Measurements from ENCODE around the gene TNS4.

Gene TNS4

GRCh38 chr17:40448639-40449261, 52.7 kb downstream of the TNS4 start:
- no peak for DNase-seq
- in situ Hi-C loops (cut with MboI; ENCODE audit: low pct_unique_long_range_greater_than_20kb, low sequenced_read_pairs), result no loop called here

DNA sequence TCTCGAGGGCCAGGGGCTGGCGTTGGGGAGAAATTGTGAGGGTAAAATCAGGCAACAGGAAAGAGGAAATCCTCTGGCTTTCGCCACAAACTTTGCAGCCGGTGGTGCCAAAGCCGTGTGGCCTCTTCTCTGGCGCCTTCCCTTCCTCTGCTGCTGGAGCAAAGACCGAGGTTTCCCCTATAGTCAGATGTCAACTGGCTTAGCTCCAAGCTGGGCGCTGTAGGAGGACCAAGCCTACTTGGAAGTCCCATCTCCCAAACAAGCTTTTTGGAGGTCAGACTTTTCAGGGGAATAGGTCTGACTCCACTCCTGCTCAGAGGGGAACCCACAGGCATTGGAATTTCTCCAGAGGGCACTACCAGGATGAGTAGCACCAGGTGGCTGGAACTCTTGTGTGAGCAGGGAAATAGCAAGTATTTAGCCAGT, 53.2 kb downstream of the TNS4 start:
- in situ Hi-C loops (cut with MboI; ENCODE audit: low pct_unique_long_range_greater_than_20kb, low sequenced_read_pairs), result no loop called here
- DNase-seq, result peak; percentile 66

DNA sequence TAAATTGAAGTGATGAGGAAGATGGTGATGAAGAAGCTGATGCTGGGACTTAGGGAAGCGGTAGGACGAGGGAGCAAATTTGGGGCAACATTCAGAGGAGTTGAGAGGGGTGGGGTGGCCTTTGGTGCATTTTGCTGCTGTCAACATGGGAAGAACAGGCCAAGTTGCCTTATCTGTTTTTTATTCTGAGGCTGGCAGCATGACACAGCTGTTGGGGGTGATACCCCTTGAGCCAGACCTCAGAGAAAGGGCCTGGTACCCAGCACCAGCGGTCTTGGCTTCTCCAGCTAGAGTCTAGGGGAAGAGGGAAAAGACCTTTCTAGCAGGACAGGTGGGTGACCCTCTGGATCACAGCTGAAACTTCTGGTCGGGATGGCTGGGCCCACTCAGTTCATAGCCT, 53.6 kb downstream of the TNS4 start:
- in situ Hi-C loops (cut with MboI; ENCODE audit: low pct_unique_long_range_greater_than_20kb, low sequenced_read_pairs), result no loop called here
- DNase-seq, result no peak

DNA sequence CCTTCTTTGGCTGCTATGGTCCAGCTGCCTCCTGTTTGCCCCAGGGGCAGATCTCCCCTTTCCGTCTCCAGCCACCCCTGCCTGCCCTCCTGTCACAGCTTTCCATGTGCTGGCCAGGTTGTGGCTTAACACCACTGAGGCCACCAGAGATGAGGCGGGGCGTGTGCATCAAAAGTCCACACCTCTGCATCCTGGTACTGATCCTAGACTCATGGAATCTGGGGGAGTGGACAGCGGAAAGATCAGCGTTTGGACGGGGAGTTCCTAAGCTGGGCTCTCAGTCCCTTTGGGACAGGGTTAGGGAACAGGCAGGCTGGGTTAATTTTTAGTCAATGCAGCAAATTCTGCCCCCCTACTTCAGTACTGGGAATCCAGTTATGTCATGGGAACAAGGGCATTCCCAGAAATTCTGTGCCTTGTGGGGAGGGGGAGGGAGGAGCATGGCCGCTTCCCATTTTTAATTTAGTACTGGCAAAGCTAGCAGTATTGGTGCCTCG, 54.2 kb downstream of the TNS4 start:
- DNase-seq, result no peak
- in situ Hi-C loops (cut with MboI; ENCODE audit: low pct_unique_long_range_greater_than_20kb, low sequenced_read_pairs), result no loop called here

DNA sequence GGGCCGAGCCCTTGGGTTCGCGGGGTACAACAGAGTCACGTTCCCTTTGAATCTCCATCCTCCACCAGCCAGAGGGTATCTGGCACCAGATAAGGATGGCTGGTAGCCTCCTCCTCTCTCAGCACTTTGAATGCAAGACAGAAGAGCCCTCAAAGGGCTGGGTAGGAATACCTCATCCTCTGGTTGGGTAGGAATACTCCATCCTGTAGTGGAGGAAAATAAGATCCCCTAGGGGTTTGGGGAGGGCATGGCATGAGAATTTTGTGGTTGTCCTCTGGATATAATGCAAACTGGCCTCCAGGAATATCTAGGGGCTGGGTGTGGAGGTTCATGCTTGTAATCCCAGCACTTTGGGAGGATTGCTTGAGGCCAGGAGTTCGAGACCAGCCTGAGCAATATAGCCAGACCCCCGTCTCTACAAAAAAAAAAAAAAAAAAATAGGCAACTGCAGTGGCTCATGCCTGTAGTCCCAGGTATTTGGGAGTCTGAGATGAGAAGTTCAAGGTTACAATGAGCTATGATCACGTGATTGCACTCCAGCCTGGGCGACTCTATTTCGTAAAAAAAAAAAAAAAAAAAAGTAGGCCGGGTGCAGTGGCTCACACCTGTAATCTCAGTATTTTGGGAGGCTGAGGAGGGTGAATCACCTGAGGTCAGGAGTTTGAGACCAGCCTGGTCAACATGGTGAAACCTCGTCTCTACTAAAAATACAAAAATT, 55.5 kb downstream of the TNS4 start:
- in situ Hi-C loops (cut with MboI; ENCODE audit: low pct_unique_long_range_greater_than_20kb, low sequenced_read_pairs), result no loop called here
- no peak for DNase-seq

DNA sequence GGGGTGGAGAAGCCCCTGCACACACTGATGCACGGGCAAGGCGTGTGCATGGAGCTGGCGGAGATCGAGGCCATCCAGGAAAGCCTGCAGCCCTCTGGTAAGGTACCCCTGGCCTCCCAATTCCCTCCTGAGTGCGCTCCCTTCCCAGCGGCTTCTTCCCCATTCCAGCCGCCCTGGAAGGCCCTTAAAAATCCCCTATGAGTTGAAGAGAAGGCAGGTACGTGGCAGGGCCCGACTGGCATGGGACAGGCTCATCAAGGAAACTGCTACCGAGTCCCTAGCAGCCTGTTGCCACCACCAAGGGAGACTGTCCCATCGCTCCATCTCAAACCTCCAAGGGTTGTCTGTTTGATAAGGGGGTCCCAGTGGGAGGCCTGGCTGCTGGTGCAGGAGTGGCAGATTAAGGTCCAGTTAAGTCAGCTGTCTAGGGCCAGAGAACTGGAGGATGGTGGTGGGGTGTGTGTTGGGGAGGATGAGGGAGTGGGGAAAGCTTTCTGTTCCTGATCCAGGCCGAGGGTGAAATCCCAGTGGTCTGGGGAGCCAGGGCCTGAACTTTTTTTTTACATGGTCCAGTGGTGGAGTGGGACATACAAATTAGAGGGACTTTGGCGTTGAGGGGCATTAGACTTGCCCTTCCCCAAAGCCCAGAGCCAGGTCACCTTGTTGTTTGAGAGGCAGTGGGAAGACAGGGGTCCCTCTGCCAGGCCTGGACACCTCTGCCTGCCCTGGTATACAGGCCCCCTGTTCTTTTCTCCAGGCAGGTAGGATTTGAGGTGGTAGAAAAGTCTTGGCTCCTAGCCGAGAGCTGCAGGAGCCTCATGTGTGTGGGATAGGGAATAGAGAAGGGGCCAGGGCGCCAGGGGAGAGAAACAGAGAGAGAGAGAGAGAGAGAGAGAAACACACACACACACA, 57.2 kb downstream of the TNS4 start:
- in situ Hi-C loops (cut with MboI; ENCODE audit: low pct_unique_long_range_greater_than_20kb, low sequenced_read_pairs), result no loop called here
- no peak for DNase-seq

DNA sequence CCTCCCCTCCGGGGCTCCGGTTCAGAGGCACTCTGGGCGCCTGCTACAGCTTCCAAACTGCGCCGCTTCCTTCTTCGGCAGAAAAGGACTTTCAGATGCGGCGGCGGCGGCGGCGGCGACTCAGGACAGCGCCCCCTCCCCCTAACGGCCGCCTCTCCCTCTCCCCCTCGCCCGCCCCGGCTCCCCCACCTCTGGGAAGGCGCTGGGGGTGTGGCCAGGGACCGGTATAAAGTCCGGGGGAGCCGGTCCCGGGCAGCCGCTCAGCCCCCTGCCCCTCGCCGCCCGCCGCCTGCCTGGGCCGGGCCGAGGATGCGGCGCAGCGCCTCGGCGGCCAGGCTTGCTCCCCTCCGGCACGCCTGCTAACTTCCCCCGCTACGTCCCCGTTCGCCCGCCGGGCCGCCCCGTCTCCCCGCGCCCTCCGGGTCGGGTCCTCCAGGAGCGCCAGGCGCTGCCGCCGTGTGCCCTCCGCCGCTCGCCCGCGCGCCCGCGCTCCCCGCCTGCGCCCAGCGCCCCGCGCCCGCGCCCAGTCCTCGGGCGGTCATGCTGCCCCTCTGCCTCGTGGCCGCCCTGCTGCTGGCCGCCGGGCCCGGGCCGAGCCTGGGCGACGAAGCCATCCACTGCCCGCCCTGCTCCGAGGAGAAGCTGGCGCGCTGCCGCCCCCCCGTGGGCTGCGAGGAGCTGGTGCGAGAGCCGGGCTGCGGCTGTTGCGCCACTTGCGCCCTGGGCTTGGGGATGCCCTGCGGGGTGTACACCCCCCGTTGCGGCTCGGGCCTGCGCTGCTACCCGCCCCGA, 58.0 kb downstream of the TNS4 start, which contains the start of gene IGFBP4:
IGFBP4 (plus strand) TSS at position 255 of the 792 bp plus-strand sequence; CDS start at position 541, 286 bp downstream.
- in situ Hi-C loops (cut with MboI; ENCODE audit: low pct_unique_long_range_greater_than_20kb, low sequenced_read_pairs), result no loop called here
- peak; percentile 73 for DNase-seq

- in situ Hi-C loops (cut with MboI; ENCODE audit: low pct_unique_long_range_greater_than_20kb, low sequenced_read_pairs), result no loop called here
Measured at GRCh38 chr17:40442392-40443195, 58.8 kb downstream of the TNS4 start.

DNA sequence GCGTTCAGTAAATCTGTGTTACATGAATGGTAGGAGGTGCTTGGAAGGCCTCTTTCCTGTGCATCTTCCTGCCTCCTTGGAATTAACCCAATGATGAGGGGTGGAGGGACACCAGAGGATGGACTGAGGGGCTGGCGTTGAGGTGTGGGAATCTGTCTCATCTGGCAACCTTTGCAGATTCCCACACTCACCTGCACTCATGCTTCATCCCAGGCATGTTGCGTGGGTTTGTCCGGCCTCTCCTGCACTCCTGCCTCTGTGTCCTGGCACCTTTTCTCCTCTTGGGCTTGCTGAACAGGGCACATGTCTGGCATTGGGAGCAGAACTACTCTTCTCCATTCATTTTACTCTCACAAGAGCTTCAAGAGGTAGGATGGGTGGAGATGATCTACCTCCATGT, 61.3 kb downstream of the TNS4 start:
- no peak for DNase-seq
- in situ Hi-C loops (cut with MboI; ENCODE audit: low pct_unique_long_range_greater_than_20kb, low sequenced_read_pairs), result no loop called here

More at GRCh38 chr17:40442392-40443195, 58.8 kb downstream of the TNS4 start:
- DNase-seq, result peak; percentile 56

GRCh38 chr17:40437095-40437732, 64.2 kb downstream of the TNS4 start:
- in situ Hi-C loops (cut with MboI; ENCODE audit: low pct_unique_long_range_greater_than_20kb, low sequenced_read_pairs), result no loop called here
- peak; percentile 67 for DNase-seq

GRCh38 chr17:40436636-40437035, 64.8 kb downstream of the TNS4 start:
- in situ Hi-C loops (cut with MboI; ENCODE audit: low pct_unique_long_range_greater_than_20kb, low sequenced_read_pairs), result no loop called here
- no peak for DNase-seq

DNA sequence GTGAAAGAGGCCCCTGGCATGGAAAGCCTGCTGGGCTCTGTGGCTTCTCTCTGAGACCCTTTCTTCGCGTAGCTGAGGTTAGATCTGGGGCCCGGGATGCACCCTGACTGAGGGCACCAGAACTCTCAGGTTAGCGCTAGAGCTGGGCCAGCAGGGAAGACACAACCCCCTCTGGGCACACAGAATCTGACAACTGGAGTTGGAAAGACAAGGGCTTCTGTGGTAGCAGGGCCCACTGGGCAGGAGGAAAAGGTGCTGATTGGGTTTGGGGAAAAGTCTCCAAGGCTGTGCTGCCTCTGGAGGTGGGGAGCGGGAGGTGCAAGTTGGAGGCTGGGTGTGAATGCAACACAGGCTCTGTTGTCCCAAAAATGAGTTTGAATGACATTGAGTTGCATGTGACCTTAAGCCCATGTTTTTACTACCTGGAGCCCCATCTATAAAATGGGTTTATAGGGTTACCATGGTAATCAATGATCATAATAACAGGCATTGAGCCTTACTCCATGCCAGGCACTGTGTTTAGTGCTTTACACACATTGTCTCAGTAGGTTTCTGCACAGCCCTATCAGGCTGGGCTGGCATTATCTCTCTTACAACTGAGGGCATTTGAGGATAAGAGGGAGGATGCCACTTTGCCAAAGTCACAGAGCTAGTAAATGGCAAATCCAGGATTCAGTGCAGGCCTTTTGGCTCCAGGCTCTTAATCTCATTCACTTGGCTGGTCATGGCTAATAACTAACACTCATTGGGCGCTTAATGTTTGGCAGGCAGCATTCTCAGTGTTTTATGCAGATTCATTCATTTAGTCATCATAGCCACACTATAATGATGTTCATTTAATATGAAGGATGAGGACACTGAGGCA, 67.6 kb downstream of the TNS4 start:
- in situ Hi-C loops (cut with MboI; ENCODE audit: low pct_unique_long_range_greater_than_20kb, low sequenced_read_pairs), result no loop called here
- peak; percentile 39 for DNase-seq

DNA sequence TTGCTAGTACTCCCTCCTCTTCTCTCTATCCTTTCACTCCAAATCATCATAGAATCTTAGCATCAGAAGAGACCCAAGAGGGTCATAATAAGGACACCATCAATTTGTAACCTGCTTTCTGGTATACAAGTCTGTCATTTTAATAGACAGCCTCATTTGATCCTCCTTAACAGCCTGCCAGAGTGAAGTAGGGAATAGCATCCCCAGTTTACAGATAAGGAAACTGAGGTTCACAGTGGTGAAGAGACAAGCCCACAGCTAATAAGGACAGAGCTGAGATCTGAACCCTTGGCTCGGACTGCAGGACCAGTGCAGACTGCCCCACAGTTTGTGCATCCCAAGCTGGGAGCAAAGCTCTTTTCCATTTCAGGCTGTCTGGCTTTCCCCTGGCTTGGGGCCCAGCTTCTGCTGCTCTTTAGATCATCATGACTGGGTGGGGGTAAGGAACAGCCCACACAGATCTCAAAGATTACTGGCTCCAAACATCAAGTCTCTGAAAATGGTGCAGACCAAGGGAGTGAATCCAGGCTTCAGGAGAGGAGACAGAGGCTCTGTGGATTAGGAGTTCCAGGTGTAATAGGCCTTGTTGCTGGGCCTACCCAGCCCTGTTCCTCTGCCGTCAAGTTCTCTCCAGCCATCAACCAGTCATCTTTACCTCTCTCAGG, 68.4 kb downstream of the TNS4 start:
- in situ Hi-C loops (cut with MboI; ENCODE audit: low pct_unique_long_range_greater_than_20kb, low sequenced_read_pairs), result no loop called here
- no peak for DNase-seq

- in situ Hi-C loops (cut with MboI; ENCODE audit: low pct_unique_long_range_greater_than_20kb, low sequenced_read_pairs), result no loop called here
- DNase-seq, result no peak
Measured at GRCh38 chr17:40431231-40431602, 70.2 kb downstream of the TNS4 start.

DNA sequence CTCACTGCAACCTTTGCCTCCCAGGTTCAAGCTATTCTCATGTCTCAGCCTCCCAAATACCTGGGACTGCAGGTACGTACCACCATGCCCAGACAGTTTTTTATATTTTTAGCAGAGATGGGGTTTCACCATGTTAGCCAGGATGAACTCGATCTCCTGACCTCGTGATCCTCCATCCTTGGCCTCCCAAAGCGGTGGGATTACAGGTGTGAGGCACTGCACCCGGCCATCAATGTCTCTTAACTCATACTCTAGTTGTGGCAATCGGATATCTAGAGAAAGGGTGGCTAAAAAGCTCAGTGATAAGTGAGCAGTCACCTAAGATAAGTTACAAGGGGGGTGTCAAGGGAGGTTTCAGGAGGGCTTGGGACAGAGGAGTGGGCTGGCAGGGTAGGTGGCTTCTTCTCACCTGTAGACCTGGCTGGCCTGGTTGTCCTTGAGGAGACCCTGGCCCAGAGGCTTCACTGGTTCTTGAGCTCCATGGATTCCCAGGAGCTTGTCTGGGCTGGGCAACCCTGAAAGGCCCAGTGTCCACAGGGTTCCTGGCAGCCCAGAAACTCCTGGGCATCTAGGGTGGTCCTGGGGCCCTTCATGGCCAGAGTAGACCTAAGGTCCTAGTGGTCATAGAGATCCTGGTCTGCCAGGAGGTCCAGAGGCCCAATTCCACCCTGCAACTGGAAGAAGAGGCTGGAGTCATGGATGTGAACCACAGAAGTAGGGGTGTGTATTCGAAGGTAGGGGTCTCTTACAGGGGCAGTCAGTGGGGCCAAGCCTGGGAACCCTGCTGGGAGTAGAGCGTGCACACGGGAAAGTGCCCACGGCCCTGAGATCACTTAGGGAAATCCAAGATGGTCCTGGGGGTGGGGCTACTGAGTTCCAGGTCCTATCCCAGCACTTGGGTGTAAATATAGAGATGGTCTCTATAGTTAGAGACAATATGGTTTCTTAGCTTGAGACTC, 70.9 kb downstream of the TNS4 start:
- no peak for DNase-seq
- in situ Hi-C loops (cut with MboI; ENCODE audit: low pct_unique_long_range_greater_than_20kb, low sequenced_read_pairs), result no loop called here
